MM.1S (cell line): ENCODE data around the gene HBQ1.

ENCODE experiments used
- DNase-seq: peaks from one replicate; pipeline ENCODE4 v3.0.0-alpha.2; 2015
- H2AFZ ChIP-seq: fragments of 300-600 bp; sonication (generic); 2 replicates; pipeline ENCODE4 v1.6.0; 2016; ENCODE audit warnings: antibody characterized with exemption, low read length
- H3F3A ChIP-seq: fragments of 300-600 bp; sonication (generic); 2 replicates; pipeline ENCODE4 v1.6.1; 2016; ENCODE audit warnings: mild to moderate bottlenecking, antibody characterized with exemption, low read length, moderate library complexity, mixed read lengths; ENCODE audit not compliant: insufficient read depth
- H3K27ac ChIP-seq: fragments of 300-600 bp; sonication (generic); 2 replicates; pipeline ENCODE4 v1.5.1; 2016; ENCODE audit warnings: mild to moderate bottlenecking, low read length
- H3K27me3 ChIP-seq: fragments of 300-600 bp; sonication (generic); replicated peaks from 2 replicates; pipeline ENCODE4 v1.6.0; 2016; ENCODE audit warnings: low read length; ENCODE audit not compliant: insufficient read depth
- H3K36me3 ChIP-seq: fragments of 300-600 bp; sonication (generic); replicated peaks from 2 replicates; pipeline ENCODE4 v1.6.1; 2016; ENCODE audit warnings: mild to moderate bottlenecking, low read length, mixed read lengths; ENCODE audit not compliant: insufficient read depth
- H3K4me1 ChIP-seq: fragments of 300-600 bp; sonication (generic); 2 replicates; pipeline ENCODE4 v1.6.1; 2016; ENCODE audit warnings: low read length, mixed read lengths
- H3K4me2 ChIP-seq: fragments of 300-600 bp; sonication (generic); 2 replicates; pipeline ENCODE4 v1.6.0; 2016; ENCODE audit warnings: low read depth, low read length
- H3K4me3 ChIP-seq: fragments of 300-600 bp; sonication (generic); 2 replicates; pipeline ENCODE4 v1.5.1; 2016; ENCODE audit warnings: low read length, mixed read lengths
- H3K79me2 ChIP-seq: fragments of 300-600 bp; sonication (generic); 2 replicates; pipeline ENCODE4 v1.6.1; 2016; ENCODE audit warnings: mixed run types, low read length, mixed read lengths
- H3K9ac ChIP-seq: fragments of 300-600 bp; sonication (generic); 2 replicates; pipeline ENCODE4 v1.6.1; 2016; ENCODE audit warnings: low read length, mixed read lengths
- H3K9me2 ChIP-seq: fragments of 300-600 bp; sonication (generic); replicated peaks from 2 replicates; pipeline ENCODE4 v1.6.1; 2016; ENCODE audit warnings: mild to moderate bottlenecking, low read length, mixed read lengths; ENCODE audit not compliant: insufficient read depth
- H3K9me3 ChIP-seq: fragments of 300-600 bp; sonication (generic); replicated peaks from 2 replicates; pipeline ENCODE4 v1.6.1; 2016; ENCODE audit warnings: mild to moderate bottlenecking, low read length, mixed read lengths; ENCODE audit not compliant: insufficient read depth
- H4K20me1 ChIP-seq: fragments of 300-600 bp; sonication (generic); 2 replicates; pipeline ENCODE4 v1.6.1; 2016; ENCODE audit warnings: mild to moderate bottlenecking, low read length, moderate library complexity, mixed read lengths; ENCODE audit not compliant: insufficient read depth
- CTCF ChIP-seq: fragments of 300-600 bp; sonication (generic); IDR thresholded peaks from 2 replicates; pipeline ENCODE4 v1.5.1; 2016; ENCODE audit warnings: antibody characterized with exemption, low read length, mixed read lengths
- EZH2 ChIP-seq: fragments of 300-600 bp; sonication (generic); optimal IDR thresholded peaks from 2 replicates; pipeline ENCODE3; 2017; ENCODE audit warnings: low read depth, mild to moderate bottlenecking, antibody characterized with exemption, low read length, mixed read lengths
- EZH2phosphoT487 ChIP-seq: fragments of 300-600 bp; sonication (generic); IDR thresholded peaks from 2 replicates; pipeline ENCODE4 v1.6.1; 2018; ENCODE audit warnings: antibody characterized with exemption, low read length

HBQ1 gene

GRCh38 chr16:185213-185612 is 5.0 kb downstream of the HBQ1 start:
- Histone ChIP-seq H3K4me3 (no peak overlapping the region), H3K27ac (no peak overlapping the region), H3K9ac (no peak overlapping the region), H4K20me1 (no peaks in the 10 kb centered on the region), H3F3A (no peaks in the 10 kb centered on the region), H3K79me2 (no peaks in the 10 kb centered on the region), H3K36me3 (no peaks in the 10 kb centered on the region), H3K4me1 (0 out of 2 replicates have a peak, but pooled peaks cover 6% of the 10 kb centered on the region), H3K4me2 (no peak overlapping the region), H3K27me3 (no peaks in the 10 kb centered on the region), H2AFZ (no peak overlapping the region), H3K9me2 (no peaks in the 10 kb centered on the region), H3K9me3 (no peaks in the 10 kb centered on the region)
- no peak for TF ChIP-seq EZH2
- no peak for DNase-seq

GRCh38 chr16:185691-186090 is 5.4 kb downstream of the HBQ1 start:
- Histone ChIP-seq H3K79me2 (no peaks in the 10 kb centered on the region), H2AFZ (no peak overlapping the region), H3K27ac (no peak overlapping the region), H3F3A (no peaks in the 10 kb centered on the region), H4K20me1 (no peaks in the 10 kb centered on the region), H3K4me1 (0 out of 2 replicates have a peak, but pooled peaks cover 6% of the 10 kb centered on the region), H3K9me3 (no peaks in the 10 kb centered on the region), H3K4me2 (no peak overlapping the region), H3K9ac (no peak overlapping the region), H3K36me3 (no peaks in the 10 kb centered on the region), H3K4me3 (no peak overlapping the region), H3K27me3 (no peaks in the 10 kb centered on the region), H3K9me2 (no peaks in the 10 kb centered on the region)
- TF ChIP-seq CTCF (no peak), EZH2 (no peak), EZH2phosphoT487 (no peak)
- no peak for DNase-seq

GRCh38 chr16:187330-187729 is 7.1 kb downstream of the HBQ1 start:
- Histone ChIP-seq H3K27me3 (no peaks in the 10 kb centered on the region), H3K4me3 (no peak overlapping the region), H3K9me3 (no peaks in the 10 kb centered on the region), H3F3A (no peaks in the 10 kb centered on the region), H3K79me2 (no peaks in the 10 kb centered on the region), H4K20me1 (no peaks in the 10 kb centered on the region), H3K36me3 (no peaks in the 10 kb centered on the region), H3K4me2 (no peak overlapping the region), H2AFZ (no peak overlapping the region), H3K27ac (no peak overlapping the region), H3K9me2 (no peaks in the 10 kb centered on the region), H3K4me1 (no peaks in the 10 kb centered on the region), H3K9ac (no peak overlapping the region)
- no peak for DNase-seq
- TF ChIP-seq CTCF: no peak
- no peak for TF ChIP-seq EZH2
- no peak for TF ChIP-seq EZH2phosphoT487

- no peaks in the 10 kb centered on the region for H3K36me3 ChIP-seq
- H3K27me3 ChIP-seq: no peaks in the 10 kb centered on the region
- no peaks in the 10 kb centered on the region for H4K20me1 ChIP-seq
- H3F3A ChIP-seq: no peaks in the 10 kb centered on the region
- no peaks in the 10 kb centered on the region for H3K9me2 ChIP-seq
- H3K9me3 ChIP-seq: no peaks in the 10 kb centered on the region
- H3K9ac ChIP-seq: no peak overlapping the region
- no peak overlapping the region for H3K27ac ChIP-seq
- no peak overlapping the region for H3K4me3 ChIP-seq
- H3K79me2 ChIP-seq: no peaks in the 10 kb centered on the region
- no peaks in the 10 kb centered on the region for H3K4me1 ChIP-seq
- no peak for DNase-seq
- H3K4me2 ChIP-seq: no peak overlapping the region
- no peak for TF ChIP-seq EZH2phosphoT487
- TF ChIP-seq EZH2: no peak
- TF ChIP-seq CTCF: peak; percentile 25
- H2AFZ ChIP-seq: no peak overlapping the region
These were observed 8.4 kb downstream of the HBQ1 start for GRCh38 chr16:188674-189073.
